NCI-H524 (cell line): ENCODE measurements around the gene SYTL3.
"Not testable (repeated sequence)": the region's sequence is repeated elsewhere in the genome, so short reads cannot be mapped to it uniquely, and the experiment has no call there.

Experiments
- DNase-seq, 2 experiments: peaks; one replicate each; lab custom pipeline; 2025; lab: John Stamatoyannopoulos, UW

SYTL3 gene

DNA sequence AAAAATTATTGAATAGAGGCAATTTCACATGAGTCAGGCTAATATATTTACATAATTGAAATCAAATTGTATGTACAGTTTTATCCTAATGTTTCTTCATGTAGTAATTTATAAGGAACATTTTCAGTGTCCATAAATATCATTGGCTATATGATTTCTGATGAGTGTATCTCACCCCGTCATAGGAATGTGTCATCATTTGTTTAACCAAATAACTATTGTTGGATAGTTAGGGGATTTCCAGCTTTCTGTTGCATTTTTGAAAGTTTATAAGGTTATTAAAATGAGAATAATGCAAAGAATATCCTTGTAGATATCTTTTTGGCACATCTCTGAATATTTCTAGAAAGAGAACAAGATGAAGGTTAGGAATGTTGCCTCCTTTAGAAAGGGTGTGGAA lies 39.0 kb downstream of the SYTL3 start:
- DNase-seq: no peak

DNA sequence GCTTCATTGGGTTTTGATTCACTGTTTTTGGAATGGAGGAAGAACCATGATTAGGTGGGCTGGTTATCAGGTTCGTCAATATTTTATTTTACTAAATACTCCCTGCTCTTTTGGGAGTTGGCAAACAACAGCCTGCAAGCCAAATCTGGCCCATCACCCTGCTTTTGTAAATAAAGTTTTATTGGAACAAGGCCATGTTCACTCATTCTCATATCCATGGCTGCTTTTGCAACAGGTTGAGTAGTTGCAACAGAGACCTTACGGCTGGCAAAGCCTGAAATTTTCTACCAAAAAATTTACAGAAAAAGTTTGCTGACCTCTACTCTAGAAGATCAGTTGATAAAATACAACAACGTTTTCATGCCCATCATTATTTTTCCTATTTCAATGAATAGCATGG lies 45.1 kb downstream of the SYTL3 start:
- no peak for DNase-seq

- no peak for DNase-seq
Observed at GRCh38 chr6:158697811-158698210, 48.0 kb downstream of the SYTL3 start.

DNA sequence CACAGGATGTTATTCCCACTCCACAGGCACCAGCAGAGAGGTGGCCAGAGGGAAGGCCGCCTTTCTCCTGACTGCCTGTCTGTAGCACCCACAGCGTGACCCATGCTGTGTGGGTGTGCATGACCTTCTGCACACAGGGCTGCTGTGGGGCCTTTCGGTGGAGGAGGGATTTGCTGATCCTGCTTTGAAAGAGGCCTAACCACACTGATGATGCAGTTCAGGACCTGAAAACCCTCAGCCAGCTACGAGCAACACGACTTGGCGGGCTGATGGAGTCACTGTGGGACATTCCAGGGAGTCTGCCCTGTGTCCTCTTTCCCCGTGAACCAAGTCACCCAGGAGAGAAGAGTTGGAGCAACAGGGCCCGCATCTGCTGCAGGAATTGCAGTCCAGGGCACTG lies 49.1 kb downstream of the SYTL3 start:
- DNase-seq: no peak

- DNase-seq: not testable (repeated sequence)
Observed at GRCh38 chr6:158701268-158701667, 51.4 kb downstream of the SYTL3 start.

- DNase-seq: no peak
Observed at GRCh38 chr6:158703111-158703836, 53.4 kb downstream of the SYTL3 start.

- DNase-seq: peak; percentile 75 to 89
Observed at GRCh38 chr6:158703837-158704822, 54.3 kb downstream of the SYTL3 start.

- peak in 1 of 2 experiments; percentile 49 for DNase-seq
Observed at GRCh38 chr6:158705386-158706126, 55.7 kb downstream of the SYTL3 start.

GRCh38 chr6:158706369-158706982 lies 56.6 kb downstream of the SYTL3 start:
- peak; percentile 42 to 72 for DNase-seq

DNA sequence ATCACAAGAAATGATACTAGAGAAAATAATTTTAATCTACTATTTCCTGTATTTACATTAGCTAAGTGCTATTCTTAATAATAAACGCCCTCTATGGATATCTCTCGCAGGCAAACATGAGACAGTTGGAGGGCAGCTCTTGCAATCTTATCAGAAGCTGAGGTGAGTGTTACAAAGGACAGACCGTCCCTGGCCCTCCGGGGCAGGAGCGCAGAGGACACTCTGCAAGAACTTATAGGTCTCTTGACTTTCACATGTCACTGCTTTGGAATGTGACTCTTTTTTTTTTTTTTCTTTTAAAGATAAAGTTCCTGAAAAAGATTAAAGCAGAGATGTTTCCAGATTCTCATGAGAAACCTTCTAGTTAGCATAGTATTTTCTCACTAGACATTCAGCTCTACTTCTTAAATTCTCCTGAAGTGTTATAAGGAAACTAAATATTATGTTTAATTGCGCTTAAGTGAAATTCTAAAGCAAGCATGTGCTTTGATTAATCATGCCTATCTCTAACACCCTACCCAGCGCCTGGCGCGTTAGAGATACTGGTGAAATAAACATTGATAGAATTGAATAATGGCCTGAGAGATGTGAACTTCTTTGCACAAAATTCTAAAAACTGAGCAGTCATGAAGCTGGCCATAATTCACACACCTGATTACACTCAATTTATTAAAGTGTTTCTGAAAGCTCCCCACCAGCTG lies 57.4 kb downstream of the SYTL3 start:
- DNase-seq: peak in 1 of 2 experiments; percentile 20

DNA sequence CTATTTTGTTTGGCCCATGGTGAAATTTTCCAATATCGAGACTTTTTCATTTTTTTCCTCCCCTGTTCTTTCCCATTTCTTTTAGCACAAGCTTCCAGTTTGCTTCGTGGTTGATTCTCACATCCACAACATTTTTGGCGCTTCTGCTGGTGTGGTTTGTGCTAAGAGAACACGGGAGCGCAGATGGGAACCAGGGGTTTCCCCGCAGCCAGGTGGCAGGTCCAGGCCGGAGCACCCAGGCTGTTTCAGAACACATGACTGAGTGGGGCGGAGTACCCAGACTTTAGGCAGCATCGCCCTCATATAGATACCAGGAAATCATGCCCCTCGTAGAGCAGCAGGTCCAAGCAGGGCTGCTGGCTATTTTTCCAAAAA lies 58.0 kb downstream of the SYTL3 start:
- peak; percentile 40 to 59 for DNase-seq

DNA sequence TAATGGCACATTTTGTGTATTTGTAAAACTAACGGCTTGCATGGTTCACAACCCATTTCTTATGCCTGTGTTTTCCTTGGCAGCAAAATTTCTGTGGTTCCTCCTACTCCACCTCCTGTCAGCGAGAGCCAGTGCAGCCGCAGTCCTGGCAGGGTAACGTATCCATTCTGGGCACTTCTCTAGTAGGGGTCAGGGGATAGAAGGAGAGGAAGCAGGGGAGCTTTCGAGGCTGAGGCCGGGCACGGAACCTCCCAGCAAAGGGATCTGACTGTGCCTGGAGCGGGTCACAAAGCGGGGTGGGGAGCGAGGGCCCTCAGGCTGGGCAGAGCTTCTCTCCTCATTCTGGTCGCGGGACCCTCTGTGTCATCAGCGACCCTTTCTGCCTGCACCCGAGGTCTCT lies 58.4 kb downstream of the SYTL3 start:
- no peak for DNase-seq

GRCh38 chr6:158709809-158710208 lies 60.0 kb downstream of the SYTL3 start:
- DNase-seq: no peak

DNA sequence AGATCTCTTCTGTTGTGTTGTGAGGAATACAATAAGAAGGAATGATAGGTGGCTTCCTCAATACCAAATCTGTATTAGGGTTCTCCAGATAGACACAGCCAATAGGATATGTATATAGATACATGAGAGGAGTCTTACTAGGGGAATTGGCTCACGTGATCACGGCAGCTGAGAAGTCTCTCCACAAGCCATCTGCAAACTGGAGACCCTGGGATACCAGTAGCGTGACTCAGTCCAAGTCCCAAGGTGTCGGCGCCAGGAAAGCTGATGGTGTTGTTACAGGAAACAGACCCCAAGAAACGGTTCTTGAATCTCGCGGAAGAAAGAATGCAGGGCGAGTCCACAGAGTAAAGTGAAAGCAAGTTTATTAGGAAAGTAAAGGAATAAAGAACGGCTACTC lies 61.4 kb downstream of the SYTL3 start:
- no peak for DNase-seq

DNA sequence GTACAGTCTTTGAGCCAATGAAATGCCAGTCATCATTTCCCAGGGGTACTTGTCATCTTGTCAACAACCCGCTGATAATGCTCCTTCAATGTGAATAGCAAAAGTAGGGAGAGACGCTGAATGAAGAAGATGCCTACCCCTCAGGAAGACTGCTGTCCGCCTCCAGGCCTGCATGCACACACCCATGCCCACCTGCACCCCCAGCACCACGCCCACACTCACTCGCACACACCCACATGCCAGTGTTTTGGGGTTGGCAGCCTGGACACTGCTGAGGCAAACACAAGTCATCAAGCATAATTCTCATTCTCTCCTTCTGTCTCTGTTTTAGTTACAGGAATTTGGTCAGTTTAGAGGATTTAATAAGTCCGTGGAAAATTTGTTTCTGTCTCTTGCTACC lies 63.6 kb downstream of the SYTL3 start:
- DNase-seq: no peak

GRCh38 chr6:158714706-158715105 lies 64.9 kb downstream of the SYTL3 start:
- no peak for DNase-seq

- no peak for DNase-seq
Observed at GRCh38 chr6:158715330-158716311, 65.8 kb downstream of the SYTL3 start.

DNA sequence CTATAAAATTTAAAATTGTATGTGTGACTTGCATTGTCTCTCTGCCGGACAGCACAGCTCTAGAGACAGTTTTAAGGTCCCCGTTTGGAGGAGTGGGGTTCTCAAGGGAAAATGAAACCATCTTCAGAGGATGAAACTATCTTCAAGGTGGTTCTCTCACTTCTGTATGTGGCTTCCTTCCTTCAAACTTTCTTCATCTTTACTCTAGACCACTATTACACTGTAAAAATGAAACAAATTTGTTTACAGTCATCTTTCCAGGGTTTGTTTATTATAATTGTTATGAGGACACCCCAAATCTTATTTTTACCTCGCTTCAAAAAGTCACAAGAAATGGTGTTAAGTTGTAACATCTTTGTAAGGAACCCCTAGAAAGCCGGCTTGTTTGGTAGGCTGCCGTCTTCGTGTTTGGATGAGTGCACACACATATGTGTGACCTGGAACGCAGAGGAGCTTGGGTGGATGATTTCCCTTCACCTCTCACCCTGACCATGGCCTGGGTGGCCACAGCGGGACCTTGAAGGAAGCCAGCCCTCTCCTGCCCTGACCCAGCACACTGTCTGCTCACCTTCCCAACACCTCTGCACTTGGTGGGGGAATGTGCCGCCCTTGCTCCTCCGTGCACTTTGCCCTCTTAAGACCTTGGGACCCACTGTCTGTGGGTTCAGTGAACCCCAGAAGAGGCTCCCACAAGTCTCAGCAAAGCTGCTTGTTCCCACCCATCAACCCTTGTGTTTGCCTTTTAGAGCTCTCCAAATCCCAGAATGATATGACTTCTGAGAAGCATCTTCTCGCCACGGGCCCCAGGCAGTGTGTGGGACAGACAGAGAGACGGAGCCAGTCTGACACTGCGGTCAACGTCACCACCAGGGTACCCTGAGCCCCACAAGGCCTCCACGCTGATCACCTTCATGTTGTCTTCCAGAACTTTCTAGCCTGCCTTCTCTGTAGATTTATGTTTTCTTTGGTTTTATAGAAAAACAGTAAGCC lies 67.8 kb downstream of the SYTL3 start:
- DNase-seq: no peak
